Hepatocyte (in vitro differentiated cells): ENCODE results near the gene IGSF23. TPM values are rescaled to one million over a fixed set of nuclear protein-coding genes. Genes with fewer than 3 reads are reported as not detected.

Experiments
- DNase-seq: peaks from one replicate; pipeline ENCODE4 v3.0.0-alpha.2; 2016; ENCODE audit warnings: low spot score
- H2AFZ ChIP-seq: fragments of 200-600 bp; sonication (generic); 2 replicates; pipeline ENCODE4 v1.6.0; 2016; ENCODE audit warnings: antibody characterized with exemption, mild to moderate bottlenecking
- H3K27ac ChIP-seq: fragments of 200-600 bp; sonication (generic); 2 replicates; pipeline ENCODE4 v1.5.1; 2016; ENCODE audit warnings: mild to moderate bottlenecking
- H3K27me3 ChIP-seq: fragments of 200-600 bp; sonication (generic); 2 replicates; pipeline ENCODE4 v1.6.1; 2016
- H3K36me3 ChIP-seq: fragments of 200-600 bp; sonication (generic); replicated peaks from 2 replicates; pipeline ENCODE4 v1.5.1; 2016; ENCODE audit warnings: low read depth; ENCODE audit not compliant: insufficient read depth
- H3K4me1 ChIP-seq: fragments of 200-600 bp; sonication (generic); 2 replicates; pipeline ENCODE4 v1.5.1; 2016; ENCODE audit warnings: mild to moderate bottlenecking, moderate library complexity; ENCODE audit not compliant: insufficient read depth
- H3K4me2 ChIP-seq: fragments of 200-600 bp; sonication (generic); 2 replicates; pipeline ENCODE4 v1.6.0; 2016
- H3K4me3 ChIP-seq: fragments of 200-600 bp; sonication (generic); 2 replicates; pipeline ENCODE4 v1.5.1; 2016; ENCODE audit warnings: mild to moderate bottlenecking
- H3K79me2 ChIP-seq: fragments of 200-600 bp; sonication (generic); 2 replicates; pipeline ENCODE4 v1.6.0; 2017; ENCODE audit warnings: mild to moderate bottlenecking
- H3K9me2 ChIP-seq: fragments of 200-600 bp; sonication (generic); replicated peaks from 2 replicates; pipeline ENCODE4 v1.6.0; 2017; ENCODE audit warnings: mild to moderate bottlenecking; ENCODE audit not compliant: insufficient read depth
- H3K9me3 ChIP-seq: fragments of 200-600 bp; sonication (generic); 2 replicates; pipeline ENCODE4 v1.5.1; 2016; ENCODE audit warnings: low read depth, mild to moderate bottlenecking
- H4K20me1 ChIP-seq: fragments of 200-600 bp; sonication (generic); 2 replicates; pipeline ENCODE4 v1.6.0; 2016; ENCODE audit warnings: mild to moderate bottlenecking; ENCODE audit not compliant: insufficient read depth, poor library complexity, severe bottlenecking
- EZH2 ChIP-seq: fragments of 200-600 bp; sonication (generic); IDR thresholded peaks from 2 replicates; pipeline ENCODE4 v1.6.1; 2016; ENCODE audit warnings: antibody characterized with exemption, mild to moderate bottlenecking, borderline replicate concordance
- EZH2phosphoT487 ChIP-seq: fragments of 200-600 bp; sonication (generic); IDR thresholded peaks from one replicate; pipeline ENCODE4 v1.6.1; 2018; ENCODE audit warnings: antibody characterized with exemption, mild to moderate bottlenecking, low read depth, moderate library complexity; ENCODE audit not compliant: unreplicated experiment, severe bottlenecking
- WGBS: methylation state at CpG from one replicate; pipeline ENCODE4 v1.1.6; 2016; ENCODE audit warnings: low lambda C conversion rate; ENCODE audit errors: missing lambda C conversion rate; 5-methylcytosine and 5-hydroxymethylcytosine counted together
- polyA plus RNA-seq: library from polyadenylated mRNA; unstranded; fragments of >200 nt; fragmentation: Nextera tagmentation; extraction: Ambion mirVana; gene quantifications from 2 replicates; pipeline ENCODE4 v1.2.1, GENCODE V29; 2016
- total RNA-seq: library from RNA; depleted of rRNA; stranded (reverse); fragments of >200 nt; gene quantifications from 2 replicates; pipeline ENCODE4 v1.2.3, GENCODE V29; 2014
- TF ChIP-seq, protein P1 (sequence below): fragments of 200-600 bp; sonication (generic); IDR thresholded peaks from 2 replicates; pipeline ENCODE4 v1.5.1; 2016; ENCODE audit warnings: antibody characterized with exemption, mild to moderate bottlenecking; ENCODE audit not compliant: poor library complexity

Gene IGSF23
- total and polyA plus RNA-seq, 2 experiments from 2014 or later, result 2.1 to 3.8 TPM

DNA sequence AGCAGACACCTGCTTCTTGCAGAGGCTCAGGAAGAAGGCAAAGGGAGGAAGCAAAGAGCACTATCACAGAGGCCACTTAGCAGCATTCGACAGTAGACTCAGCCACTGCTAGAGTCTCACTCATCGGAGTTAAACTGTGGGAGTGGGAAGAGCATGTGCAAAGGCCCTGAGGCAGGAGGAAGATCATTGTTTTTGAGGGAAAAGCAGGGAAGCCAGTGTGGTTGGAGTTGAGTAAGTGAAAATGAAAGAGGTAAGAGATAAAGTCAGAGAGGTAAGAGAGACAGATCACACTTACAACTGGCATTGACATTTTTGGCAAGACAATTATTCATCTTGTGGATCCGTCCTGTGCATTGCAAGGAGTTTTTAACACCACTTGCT, 42.8 kb upstream of the IGSF23 start:
- DNase-seq, result no peak
- Histone ChIP-seq H3K9me2 (no peaks in the 10 kb centered on the region), H3K36me3 (no peaks in the 10 kb centered on the region), H3K27ac (no peak overlapping the region), H3K4me2 (no peak overlapping the region), H3K27me3 (no peaks in the 10 kb centered on the region), H3K4me3 (no peak overlapping the region), H2AFZ (no peak overlapping the region), H3K9me3 (no peaks in the 10 kb centered on the region), H3K79me2 (no peaks in the 10 kb centered on the region), H3K4me1 (peaks cover 6% of the 10 kb centered on the region), H4K20me1 (no peaks in the 10 kb centered on the region)
- TF ChIP-seq, protein P1, sequence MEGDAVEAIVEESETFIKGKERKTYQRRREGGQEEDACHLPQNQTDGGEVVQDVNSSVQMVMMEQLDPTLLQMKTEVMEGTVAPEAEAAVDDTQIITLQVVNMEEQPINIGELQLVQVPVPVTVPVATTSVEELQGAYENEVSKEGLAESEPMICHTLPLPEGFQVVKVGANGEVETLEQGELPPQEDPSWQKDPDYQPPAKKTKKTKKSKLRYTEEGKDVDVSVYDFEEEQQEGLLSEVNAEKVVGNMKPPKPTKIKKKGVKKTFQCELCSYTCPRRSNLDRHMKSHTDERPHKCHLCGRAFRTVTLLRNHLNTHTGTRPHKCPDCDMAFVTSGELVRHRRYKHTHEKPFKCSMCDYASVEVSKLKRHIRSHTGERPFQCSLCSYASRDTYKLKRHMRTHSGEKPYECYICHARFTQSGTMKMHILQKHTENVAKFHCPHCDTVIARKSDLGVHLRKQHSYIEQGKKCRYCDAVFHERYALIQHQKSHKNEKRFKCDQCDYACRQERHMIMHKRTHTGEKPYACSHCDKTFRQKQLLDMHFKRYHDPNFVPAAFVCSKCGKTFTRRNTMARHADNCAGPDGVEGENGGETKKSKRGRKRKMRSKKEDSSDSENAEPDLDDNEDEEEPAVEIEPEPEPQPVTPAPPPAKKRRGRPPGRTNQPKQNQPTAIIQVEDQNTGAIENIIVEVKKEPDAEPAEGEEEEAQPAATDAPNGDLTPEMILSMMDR, result no peak
- TF ChIP-seq EZH2phosphoT487 (no peak), EZH2 (no peak)
- 62% methylated on average over 3 of the region's 3 CpGs for WGBS

DNA sequence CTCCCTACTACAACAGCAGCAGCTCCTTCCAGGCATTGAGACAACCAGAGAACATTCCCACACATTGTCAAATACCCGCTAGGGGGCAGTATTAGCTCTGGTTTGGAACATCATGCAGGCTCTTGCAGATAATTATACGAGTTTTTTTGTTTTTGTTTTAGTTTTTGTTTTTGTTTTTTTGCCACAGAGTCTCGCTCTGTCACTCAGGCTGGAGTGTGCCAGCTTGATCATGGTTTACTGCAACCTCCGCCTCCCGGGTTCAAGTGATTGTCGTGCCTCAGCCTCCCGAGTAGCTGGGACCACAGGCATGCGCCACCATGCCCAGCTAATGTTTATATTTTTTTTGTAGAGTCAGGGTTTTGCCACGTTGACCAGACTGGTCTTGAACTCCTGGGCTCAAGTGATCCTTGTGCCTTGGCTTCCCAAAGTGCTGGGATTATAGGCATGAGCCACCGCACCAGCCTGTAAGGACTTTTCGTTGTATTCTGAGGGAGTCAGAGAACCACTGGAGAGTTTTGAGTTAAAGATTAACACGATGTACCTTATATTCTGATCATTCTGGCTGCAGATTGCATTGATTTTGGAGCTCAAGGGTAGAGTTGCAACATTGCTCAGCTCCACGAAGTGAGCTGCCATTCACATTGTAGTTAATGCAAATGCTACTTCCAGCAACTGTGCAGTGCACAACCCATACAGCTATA, 42.2 kb upstream of the IGSF23 start:
- Histone ChIP-seq H3K9me3 (no peaks in the 10 kb centered on the region), H3K9me2 (no peaks in the 10 kb centered on the region), H3K4me2 (peak overlapping the region; percentile 66), H3K79me2 (no peaks in the 10 kb centered on the region), H3K36me3 (no peaks in the 10 kb centered on the region), H3K27me3 (no peaks in the 10 kb centered on the region), H3K4me1 (peaks cover 6% of the 10 kb centered on the region), H2AFZ (no peak overlapping the region), H4K20me1 (no peaks in the 10 kb centered on the region), H3K27ac (no peak overlapping the region), H3K4me3 (no peak overlapping the region)
- DNase-seq, result peak; percentile 88
- 45% methylated on average over 13 of the region's 13 CpGs for WGBS
- no peak for TF ChIP-seq EZH2
- TF ChIP-seq, protein P1, result peak; percentile 75

DNA sequence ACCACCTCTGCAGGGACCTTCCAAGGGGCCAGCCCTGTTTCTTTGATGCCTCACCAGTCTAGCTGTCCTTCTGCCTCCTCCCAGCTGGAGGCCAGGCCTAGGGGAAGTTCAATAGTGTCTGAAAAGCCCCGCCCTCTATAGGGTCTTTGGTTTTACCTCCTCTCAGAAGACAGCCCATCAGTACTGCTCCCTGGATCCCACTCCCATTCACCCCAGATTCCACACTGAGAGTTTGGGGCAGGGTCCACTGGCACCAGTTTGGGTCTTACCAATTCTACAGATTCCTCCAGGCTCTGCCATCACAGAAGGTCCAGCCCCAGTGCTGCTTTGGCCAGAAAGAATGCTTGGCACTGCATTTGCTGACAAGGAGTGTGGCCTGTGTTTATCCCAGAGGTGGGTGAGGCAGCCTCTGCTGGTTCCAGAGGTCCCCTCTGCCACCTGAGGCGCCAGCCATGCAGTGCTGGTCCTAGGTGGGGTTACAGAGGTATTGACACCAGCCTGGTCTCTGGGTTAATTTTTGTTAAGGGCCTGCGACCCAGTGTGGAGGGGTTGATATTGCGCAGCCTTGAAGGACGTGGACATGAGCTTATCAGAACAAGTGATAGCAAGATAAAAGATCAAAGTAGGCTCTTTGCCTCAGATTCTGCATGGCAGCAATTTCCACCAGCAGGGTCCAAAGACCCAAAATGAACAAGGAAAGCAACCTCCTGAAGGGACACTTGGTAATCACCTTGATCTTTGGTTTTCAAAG, 41.4 kb upstream of the IGSF23 start:
- TF ChIP-seq, protein P1, result no peak
- TF ChIP-seq EZH2 (no peak), EZH2phosphoT487 (no peak)
- no peak for DNase-seq
- no peaks in the 10 kb centered on the region for H3K79me2 ChIP-seq
- H3K9me3 ChIP-seq, result no peaks in the 10 kb centered on the region
- H3K4me3 ChIP-seq, result no peak overlapping the region
- 57% methylated on average over 4 of the region's 5 CpGs for WGBS
- no peak overlapping the region for H2AFZ ChIP-seq
- H3K4me2 ChIP-seq, result peak overlapping the region; percentile 66
- H4K20me1 ChIP-seq, result no peaks in the 10 kb centered on the region
- peak overlapping the region; percentile 50 for H3K27ac ChIP-seq
- peaks cover 6% of the 10 kb centered on the region for H3K4me1 ChIP-seq
- no peaks in the 10 kb centered on the region for H3K9me2 ChIP-seq
- no peaks in the 10 kb centered on the region for H3K27me3 ChIP-seq
- no peaks in the 10 kb centered on the region for H3K36me3 ChIP-seq
